HG03095 (cell line): Measurements from ENCODE around the gene DNAH17.
"Not testable (repeated sequence)": the region's sequence is repeated elsewhere in the genome, so short reads cannot be mapped to it uniquely, and the experiment has no call there.

ENCODE experiments used
- ATAC-seq: cut with Tn5 transposase; IDR thresholded peaks from one replicate; pipeline ENCODE4 v1.9.1; 2021; ENCODE audit warnings: moderate library complexity; ENCODE audit not compliant: unreplicated experiment

The DNAH17 gene

GRCh38 chr17:78484271-78485246 lies 92.6 kb downstream of the DNAH17 start:
- ATAC-seq = no peak

DNA sequence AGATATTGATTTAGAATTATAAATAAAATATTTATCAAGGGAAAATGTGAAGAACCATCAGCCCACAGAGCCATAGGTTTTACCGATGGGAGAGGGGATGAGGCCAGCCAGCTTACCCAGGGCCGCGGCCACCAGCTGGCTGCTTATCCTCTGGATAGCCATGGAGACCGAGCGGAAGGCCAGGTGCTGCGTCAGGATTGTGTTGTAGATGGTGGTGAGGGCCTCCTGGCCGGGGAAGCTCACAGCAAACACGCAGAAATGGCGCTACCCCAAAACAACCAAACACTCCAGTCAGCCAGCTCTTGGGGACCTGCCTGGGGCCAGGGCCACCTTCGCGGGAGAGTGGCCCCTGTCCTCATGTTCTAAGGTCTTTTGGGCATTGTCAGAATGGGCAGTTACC lies 97.8 kb downstream of the DNAH17 start:
- ATAC-seq = no peak

- no peak for ATAC-seq
Measured at GRCh38 chr17:78478757-78479297, 98.4 kb downstream of the DNAH17 start.

DNA sequence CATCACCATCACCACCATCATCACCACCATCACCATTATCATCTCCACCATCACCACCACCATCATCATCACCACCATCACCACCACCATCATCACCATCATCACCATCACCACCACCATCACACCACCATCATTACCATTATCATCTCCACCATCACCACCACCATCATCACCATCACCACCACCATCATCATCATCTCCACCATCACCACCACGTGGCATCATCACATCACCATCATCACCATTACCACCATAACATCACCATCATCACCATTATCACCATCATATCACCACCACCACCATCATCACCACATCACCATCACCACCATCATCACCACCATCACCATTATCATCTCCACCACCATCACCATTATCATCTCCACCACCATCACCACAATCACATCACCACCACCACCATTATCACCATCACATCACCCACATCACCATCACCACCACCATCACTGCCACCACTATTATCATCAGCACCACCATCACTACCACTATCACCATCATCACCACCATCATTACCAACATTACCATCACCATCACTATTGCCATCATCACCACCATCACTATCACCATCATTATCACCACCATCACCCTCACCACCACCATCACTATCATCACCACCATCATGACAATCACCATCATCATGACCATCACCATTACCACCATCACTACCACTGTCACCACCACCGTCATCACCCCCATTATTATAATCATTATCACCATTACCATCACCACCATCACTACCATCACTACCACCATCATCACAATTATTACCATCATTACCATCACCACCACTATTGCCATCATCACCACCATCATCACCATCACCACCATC lies 99.1 kb downstream of the DNAH17 start:
- no peak for ATAC-seq

GRCh38 chr17:78476973-78477372 lies 100.2 kb downstream of the DNAH17 start:
- ATAC-seq = no peak

DNA sequence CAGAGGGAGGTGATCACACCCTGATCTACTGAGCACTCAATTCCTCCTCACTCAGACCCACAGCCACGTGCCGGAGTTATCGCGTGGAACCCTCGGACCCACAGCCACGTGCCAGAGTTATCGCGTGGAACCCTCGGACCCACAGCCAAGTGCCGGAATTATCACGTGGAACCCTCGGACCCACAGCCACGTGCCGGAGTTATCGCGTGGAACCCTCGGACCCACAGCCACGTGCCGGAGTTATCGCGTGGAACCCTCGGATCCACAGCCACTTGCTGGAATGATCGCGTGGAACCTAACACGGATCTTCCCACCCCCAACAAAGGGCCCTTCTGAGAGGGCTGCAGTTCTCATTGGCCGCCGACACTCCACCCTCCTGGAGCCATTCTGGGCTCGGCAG lies 101.0 kb downstream of the DNAH17 start:
- no peak for ATAC-seq

DNA sequence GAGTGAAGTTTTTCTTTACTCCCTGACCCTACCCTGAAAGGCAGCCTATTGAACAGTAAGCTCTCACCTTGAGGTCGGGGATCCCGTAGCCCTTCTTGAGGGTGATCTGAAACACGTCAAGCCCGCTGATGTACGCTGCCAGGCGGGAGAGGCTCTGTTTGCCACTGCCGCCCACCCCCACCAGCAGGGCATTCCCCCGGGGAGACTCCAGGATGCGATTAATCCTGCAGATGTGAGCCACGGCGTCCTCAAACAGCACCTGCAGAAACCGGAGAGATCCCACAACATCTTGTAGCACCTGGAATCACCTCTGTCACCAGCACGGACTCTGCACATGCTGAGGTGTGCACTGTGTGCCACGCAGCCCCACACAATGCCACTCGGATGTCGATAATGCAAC lies 102.0 kb downstream of the DNAH17 start:
- no peak for ATAC-seq

DNA sequence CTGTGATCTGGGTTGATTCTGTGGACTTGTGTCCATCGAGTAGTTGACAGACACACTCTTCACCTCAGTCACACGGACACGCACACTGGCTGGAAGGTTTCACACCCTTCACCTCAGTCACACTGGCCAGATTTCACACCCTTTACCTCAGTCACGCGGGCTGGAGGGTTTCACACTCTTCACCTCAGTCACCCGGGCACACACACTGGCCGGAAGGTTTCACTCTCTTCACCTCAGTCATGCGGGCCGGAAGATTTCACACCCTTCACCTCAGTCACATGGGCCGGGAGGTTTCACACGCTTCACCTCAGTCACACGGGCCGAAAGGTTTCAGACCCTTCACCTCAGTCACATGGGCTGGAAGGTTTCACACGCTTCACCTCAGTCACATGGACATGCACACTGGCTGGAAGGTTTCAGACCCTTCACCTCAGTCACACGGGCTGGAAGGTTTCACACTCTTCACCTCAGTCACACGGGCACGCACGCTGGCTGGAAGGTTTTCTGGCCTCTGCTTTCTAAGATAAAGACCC lies 102.5 kb downstream of the DNAH17 start:
- ATAC-seq = no peak

GRCh38 chr17:78473951-78474613 lies 103.1 kb downstream of the DNAH17 start:
- ATAC-seq = no peak

- ATAC-seq = no peak
Measured at GRCh38 chr17:78472035-78472905, 104.9 kb downstream of the DNAH17 start.

GRCh38 chr17:78471635-78472034 lies 105.6 kb downstream of the DNAH17 start:
- ATAC-seq = no peak

GRCh38 chr17:78469443-78469842 lies 107.8 kb downstream of the DNAH17 start:
- no peak for ATAC-seq

- ATAC-seq = no peak
Measured at GRCh38 chr17:78468366-78468765, 108.8 kb downstream of the DNAH17 start.

DNA sequence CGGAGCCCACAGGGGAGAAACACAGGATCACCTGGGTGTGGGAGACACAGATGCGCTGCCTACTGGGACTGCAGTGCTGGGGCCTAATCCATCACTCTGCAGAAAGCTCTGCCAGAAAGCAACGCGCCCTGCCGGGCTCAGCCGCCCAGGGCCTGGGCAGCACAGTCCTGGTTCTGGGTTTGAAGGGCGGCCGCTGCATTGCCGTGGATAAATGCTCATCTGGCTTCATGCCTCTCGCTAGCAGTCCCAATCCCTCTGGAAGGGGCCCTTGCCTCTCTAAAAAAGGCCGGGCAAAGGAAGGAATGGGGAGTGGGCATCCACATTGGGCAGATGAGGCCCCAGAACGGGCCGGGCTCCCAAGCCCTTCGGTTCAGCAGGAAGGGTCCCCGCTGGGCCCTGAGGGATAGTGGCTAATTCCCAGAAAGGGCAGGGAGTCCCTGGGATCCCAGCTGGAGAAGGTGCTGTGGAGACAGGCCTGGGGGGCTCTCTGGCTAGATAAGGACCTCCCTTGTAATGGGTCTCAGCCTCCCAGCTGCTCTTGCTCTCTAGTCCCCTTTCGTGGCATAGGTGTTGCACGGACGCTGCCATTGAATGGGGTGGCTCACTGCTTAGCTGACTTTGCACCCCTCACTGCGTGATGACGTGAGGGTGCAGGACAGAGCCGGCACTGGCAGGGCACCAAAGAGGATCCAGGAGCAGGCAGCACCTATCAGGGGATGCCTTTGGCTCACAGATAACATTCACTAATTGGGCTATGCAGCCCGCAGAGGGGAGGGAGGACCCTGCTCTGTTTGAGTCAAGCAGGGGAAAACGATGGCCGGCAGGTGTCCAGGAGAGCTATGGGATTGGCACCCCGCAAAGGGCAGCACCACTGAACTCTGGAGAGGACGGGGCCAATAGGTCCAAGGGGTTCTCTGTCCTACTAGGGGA lies 110.1 kb downstream of the DNAH17 start:
- no peak for ATAC-seq

GRCh38 chr17:78466109-78466785 lies 110.9 kb downstream of the DNAH17 start:
- not testable (repeated sequence) for ATAC-seq

DNA sequence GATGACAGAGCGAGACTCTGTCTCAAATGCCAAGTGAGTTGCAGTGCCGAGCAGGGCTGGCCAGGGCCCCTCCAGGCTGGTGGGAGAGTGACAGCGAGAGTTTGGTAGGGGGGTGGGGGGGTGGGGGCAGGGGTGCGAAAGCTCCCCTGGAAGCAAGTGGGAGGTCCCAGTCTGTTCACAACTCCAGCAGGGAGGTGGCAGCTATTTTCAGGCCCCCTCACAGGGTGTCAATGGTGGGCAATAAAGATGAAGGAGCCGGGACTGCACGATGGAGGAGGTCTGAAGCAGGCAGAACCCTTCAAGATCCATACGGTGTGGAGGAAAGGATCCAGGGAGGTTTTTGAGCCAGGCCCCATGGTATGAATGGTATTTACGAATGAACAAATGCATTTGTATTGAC lies 115.0 kb downstream of the DNAH17 start:
- ATAC-seq = no peak

DNA sequence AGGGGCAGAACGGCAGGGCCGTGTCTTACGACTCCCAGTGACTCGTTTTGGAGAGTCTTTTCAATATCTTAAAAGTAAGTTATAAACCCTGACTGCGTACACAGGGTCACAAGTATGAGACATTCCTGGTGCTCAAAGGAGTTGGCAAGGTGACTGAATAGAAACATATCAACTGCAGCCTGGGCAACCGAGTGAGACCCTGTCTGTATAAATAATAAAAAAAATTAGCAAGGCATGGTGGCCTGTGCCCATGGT lies 115.5 kb downstream of the DNAH17 start:
- no peak for ATAC-seq
